Stomach (tissue), 4 donors: ENCODE measurements around the gene NFATC2.

ENCODE experiments used
- CTCF ChIP-seq, 7 experiments: fragments of 450-650 bp in 4 of 7; fragments of 200-600 bp in 3 of 7; sonication (generic) in 3 of 7; IDR thresholded peaks; one replicate each; pipeline ENCODE4 v1.5.1; 2016 to 2019; ENCODE audit warnings: antibody characterized with exemption in 7 of 7, control low read depth in 2 of 7, mild to moderate bottlenecking in 1 of 7
- POLR2AphosphoS5 ChIP-seq, 3 donors: sonication (generic); formaldehyde crosslinking; IDR thresholded peaks; one replicate each; pipeline ENCODE4 v1.6.1; 2016; ENCODE audit warnings: antibody characterized with exemption in 3 of 3

DNA sequence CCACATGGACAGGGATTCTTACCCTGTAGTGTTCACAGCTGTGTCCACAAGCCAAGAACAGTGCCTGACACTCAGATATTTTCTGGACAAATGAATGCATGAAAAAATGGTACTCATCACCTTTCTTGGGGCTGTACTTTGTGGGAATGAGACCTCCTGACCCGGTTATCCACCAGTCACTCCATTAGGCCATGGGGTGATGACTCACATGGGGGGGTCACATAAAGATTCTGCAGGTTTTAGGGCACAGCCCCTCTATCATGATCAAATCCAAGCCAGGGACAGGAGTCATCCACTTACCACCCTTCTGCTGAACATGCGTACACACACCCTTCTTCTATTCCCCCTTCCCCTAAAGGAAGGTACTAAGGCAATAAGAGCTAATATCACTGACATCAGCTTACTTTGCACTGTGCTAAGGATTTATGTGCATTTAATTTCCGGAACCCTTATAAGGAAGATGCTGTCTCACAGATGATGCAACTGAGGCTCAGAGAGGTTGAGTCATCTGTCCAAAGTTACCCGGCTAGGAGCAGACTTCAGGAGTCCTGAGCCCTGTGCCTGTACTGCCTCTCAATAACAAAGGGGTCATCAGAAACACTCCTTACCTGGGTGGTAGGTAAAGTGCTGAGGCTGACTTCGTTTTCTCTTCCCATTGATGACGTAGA lies 107.8 kb downstream of the NFATC2 start:
- TF ChIP-seq POLR2AphosphoS5 (IDR thresholded peaks at IDR 0.05) = no peak
- no peak for TF ChIP-seq CTCF (IDR thresholded peaks at IDR 0.05)
